Measurements from ENCODE around the gene BHLHE41.
A peak's percentile ranks its signal among the peaks of the same experiment; 100 is the strongest.

BHLHE41 gene

DNA sequence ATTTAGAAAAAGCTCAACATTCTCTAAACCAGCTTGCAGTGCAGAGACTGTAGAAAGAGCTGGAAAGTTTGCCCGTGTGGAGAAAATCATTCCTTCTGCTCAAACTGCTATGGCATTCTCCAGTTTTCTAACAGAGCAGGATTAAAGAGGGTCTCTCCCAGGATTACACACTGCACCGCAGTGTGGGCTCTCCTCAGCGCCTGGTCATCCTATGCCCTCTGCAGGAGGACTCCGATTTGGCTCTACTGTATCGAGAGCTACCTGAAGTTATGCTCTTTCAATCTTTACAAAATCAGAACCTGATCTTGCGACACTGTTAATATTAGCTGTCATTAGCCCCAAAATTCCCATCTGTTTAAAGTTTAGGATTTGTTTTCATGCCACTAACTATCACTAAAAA, 33.0 kb downstream of the BHLHE41 start:
- no peak for DNase-seq (ENCODE audit: low spot score)
- TF ChIP-seq CTCF (IDR thresholded peaks at IDR 0.05; ENCODE audit: extremely low read depth, missing control alignments), result no peak

GRCh38 chr12:26090836-26091510, 33.9 kb downstream of the BHLHE41 start:
- no peak for TF ChIP-seq CTCF (IDR thresholded peaks at IDR 0.05; ENCODE audit: extremely low read depth, missing control alignments)
- DNase-seq (ENCODE audit: low spot score), result no peak

- DNase-seq (ENCODE audit: low spot score), result peak; percentile 52
- no peak for TF ChIP-seq CTCF (IDR thresholded peaks at IDR 0.05; ENCODE audit: extremely low read depth, missing control alignments)
Observed at GRCh38 chr12:26088998-26089397, 35.8 kb downstream of the BHLHE41 start.

DNA sequence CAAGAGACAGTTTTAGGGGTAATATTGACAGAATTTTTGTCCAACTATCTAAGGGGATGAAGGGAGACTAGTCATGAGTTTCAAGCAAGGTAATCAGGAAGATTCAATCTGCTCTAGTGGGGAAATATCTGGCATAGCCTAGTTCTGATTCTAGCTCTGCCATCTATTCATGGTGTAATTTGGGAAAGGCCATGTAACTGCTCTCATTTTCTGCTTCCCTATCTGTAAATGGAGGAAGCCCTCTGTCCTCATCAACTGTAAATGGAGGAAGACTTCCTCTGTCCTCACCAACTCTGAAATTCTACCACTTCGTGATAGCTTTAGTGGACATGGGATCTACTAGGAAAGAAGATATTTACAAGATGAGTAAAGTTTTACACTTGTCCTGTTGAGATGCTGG, 37.9 kb downstream of the BHLHE41 start:
- no peak for TF ChIP-seq CTCF (IDR thresholded peaks at IDR 0.05; ENCODE audit: extremely low read depth, missing control alignments)
- no peak for DNase-seq (ENCODE audit: low spot score)

DNA sequence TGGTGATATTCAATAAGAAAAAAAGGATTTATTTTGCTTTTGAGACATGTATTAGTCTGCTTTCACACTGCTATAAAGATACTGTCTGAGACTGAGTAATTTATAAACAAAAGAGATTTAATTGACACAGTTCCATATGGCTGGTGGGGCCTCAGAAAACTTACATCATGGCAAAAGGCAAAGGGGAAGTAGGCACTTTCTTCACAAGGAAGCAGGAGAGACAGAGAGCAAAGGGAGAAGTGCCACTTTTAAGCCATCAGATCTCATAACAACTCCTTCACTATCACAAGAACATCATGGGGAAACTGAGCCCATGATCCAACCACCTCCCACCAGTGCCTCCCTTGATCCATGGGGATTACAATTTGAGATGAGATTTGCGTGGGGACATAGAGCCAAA, 43.9 kb downstream of the BHLHE41 start:
- no peak for DNase-seq (ENCODE audit: low spot score)
- TF ChIP-seq CTCF (IDR thresholded peaks at IDR 0.05; ENCODE audit: extremely low read depth, missing control alignments), result no peak

- DNase-seq (ENCODE audit: low spot score), result no peak
- no peak for TF ChIP-seq CTCF (IDR thresholded peaks at IDR 0.05; ENCODE audit: extremely low read depth, missing control alignments)
Observed at GRCh38 chr12:26077915-26078702, 46.7 kb downstream of the BHLHE41 start.
